HepG2 (cell line): Measurements from ENCODE around the gene TCTN2.

Source experiments
- POLR2AphosphoS5 ChIP-seq: IDR thresholded peaks from 2 replicates; pipeline ENCODE4 v1.6.1; 2012; ENCODE audit warnings: low read depth, low read length
- TEAD2 ChIP-seq: sonication (generic); formaldehyde crosslinking; IDR thresholded peaks from 2 replicates; pipeline ENCODE4 v1.9.0; 2021; ENCODE audit warnings: missing genetic modification reagents
- TGIF2 ChIP-seq: IDR thresholded peaks from 2 replicates; pipeline ENCODE4 v1.6.1; 2016; ENCODE audit warnings: control low read depth, missing compliant biosample characterization
- ZBTB8A ChIP-seq: sonication (generic); formaldehyde crosslinking; IDR thresholded peaks from 2 replicates; pipeline ENCODE4 v1.4.0; 2020; ENCODE audit warnings: mild to moderate bottlenecking, low read depth, missing genetic modification reagents, borderline replicate concordance
- TF ChIP-seq, protein P1 (sequence below): sonication (generic); formaldehyde crosslinking; IDR thresholded peaks from 2 replicates; pipeline ENCODE4 v1.5.0; 2020; ENCODE audit warnings: mild to moderate bottlenecking, missing genetic modification reagents, moderate library complexity
- TF ChIP-seq, protein P2 (sequence below): IDR thresholded peaks from 2 replicates; pipeline ENCODE4 v1.6.1; 2016; ENCODE audit warnings: missing compliant biosample characterization, missing genetic modification reagents, borderline replicate concordance

- TF ChIP-seq ZBTB8A: no peak
- TF ChIP-seq POLR2AphosphoS5: no peak
- no peak for TF ChIP-seq TGIF2 (CRISPR knock-in tag)
- TF ChIP-seq, protein P1, sequence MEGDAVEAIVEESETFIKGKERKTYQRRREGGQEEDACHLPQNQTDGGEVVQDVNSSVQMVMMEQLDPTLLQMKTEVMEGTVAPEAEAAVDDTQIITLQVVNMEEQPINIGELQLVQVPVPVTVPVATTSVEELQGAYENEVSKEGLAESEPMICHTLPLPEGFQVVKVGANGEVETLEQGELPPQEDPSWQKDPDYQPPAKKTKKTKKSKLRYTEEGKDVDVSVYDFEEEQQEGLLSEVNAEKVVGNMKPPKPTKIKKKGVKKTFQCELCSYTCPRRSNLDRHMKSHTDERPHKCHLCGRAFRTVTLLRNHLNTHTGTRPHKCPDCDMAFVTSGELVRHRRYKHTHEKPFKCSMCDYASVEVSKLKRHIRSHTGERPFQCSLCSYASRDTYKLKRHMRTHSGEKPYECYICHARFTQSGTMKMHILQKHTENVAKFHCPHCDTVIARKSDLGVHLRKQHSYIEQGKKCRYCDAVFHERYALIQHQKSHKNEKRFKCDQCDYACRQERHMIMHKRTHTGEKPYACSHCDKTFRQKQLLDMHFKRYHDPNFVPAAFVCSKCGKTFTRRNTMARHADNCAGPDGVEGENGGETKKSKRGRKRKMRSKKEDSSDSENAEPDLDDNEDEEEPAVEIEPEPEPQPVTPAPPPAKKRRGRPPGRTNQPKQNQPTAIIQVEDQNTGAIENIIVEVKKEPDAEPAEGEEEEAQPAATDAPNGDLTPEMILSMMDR (CRISPR knock-in tag): no peak
- TF ChIP-seq, protein P2, sequence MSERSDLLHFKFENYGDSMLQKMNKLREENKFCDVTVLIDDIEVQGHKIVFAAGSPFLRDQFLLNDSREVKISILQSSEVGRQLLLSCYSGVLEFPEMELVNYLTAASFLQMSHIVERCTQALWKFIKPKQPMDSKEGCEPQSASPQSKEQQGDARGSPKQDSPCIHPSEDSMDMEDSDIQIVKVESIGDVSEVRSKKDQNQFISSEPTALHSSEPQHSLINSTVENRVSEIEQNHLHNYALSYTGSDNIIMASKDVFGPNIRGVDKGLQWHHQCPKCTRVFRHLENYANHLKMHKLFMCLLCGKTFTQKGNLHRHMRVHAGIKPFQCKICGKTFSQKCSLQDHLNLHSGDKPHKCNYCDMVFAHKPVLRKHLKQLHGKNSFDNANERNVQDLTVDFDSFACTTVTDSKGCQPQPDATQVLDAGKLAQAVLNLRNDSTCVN (CRISPR knock-in tag): no peak
- TF ChIP-seq TEAD2 (CRISPR knock-in tag): no peak
Measured at GRCh38 chr12:123681605-123682004, 10.7 kb downstream of the TCTN2 start.
